ENCODE results near the gene MYLK. TPM values are rescaled to one million over a fixed set of nuclear protein-coding genes. Genes with fewer than 3 reads are reported as not detected.

The MYLK gene
- total RNA-seq = 149 and 159 TPM in 2 replicates

DNA sequence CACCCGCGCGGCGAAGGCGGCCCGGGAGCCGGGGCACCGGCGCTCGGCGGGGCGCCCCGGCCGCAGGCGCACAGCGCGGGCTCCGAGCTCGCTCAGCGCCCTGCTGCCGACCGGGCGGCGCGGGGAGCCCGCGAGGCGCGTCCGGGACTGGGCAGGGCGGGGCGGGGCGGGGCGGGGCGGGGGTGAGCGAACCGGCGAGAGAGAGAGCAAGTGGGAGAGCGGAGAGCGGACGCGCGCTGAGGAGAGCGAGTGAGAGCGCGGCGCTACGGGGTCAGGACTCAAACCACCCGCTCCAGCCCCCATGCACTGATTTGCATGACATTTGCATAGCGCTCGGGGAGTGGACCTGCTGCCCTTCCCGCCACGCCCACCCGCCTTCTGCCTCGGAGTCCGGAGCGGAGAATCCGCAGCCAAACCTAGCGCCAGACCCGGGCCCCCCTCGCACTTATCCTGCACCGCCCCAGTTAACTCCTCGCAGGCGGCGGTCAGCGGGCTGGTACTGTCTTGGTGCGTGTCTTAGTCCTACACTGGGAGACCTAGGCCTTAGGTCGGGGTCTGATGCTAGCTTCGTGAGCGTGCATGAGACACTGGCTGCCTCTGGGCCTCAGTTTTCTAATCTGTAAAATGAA lies at the start of gene MYLK:
MYLK (minus strand) TSS at position 130 of the 629 bp plus-strand sequence. CDS start 90,491 bp downstream, outside the sequence.

DNA sequence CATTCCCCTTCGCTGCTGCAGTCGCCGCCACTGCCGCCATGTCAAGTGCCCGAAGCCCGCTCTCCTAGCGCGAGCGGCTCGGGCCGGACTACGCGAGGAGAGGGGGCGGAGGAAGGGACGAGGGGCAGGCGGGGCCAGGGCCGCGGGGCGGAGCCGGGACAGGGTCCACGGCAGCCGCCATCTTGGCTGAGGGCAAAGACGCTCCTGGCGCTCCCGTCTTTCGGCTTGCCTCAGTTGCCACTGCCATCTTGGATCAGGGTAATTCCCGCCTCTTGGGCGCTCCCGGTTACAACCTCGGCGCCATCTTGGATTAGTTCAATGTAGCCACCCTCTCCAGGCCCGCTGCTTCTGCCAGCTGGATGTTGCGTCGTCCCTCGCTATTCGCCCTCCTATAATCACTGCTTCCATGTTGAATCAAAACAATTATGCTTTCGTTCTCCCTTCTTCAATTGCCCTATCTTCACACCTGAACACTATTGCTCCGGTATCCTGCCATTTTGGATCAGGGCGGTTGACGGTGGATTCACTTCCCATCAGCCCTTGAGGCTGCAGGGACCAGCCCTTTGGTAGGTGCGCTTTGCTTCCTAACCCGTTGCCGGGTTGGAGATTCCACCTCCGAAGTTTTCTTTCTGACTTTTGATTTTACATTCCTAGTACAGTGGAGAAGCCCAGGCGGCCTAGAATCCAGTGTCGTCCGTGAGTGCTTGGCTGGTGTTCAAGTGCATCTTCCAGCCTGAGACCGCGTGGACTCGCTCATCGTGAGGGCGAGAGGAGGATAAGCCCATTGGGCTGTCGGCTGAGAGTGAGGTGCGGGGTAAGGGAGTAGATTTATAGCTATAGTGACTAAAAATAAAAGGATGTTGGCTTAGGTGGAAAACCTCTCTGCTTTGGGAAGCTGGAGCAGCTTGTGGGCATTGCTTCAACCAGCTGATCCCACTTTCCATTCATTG lies 298.9 kb downstream of the MYLK start, which contains the start of gene HACD2:
HACD2 (minus strand) TSS at position 66 of the 950 bp plus-strand sequence; CDS start at position 40, 26 bp downstream.

Other genes with a start within 250 kb of the MYLK start
- 33.1 TPM in 2 replicates for gene CCDC14, start 76.9 kb upstream of the MYLK start, total RNA-seq
- gene ROPN1, start 107.8 kb upstream of the MYLK start, total RNA-seq = not detected in 2 replicates
- gene KALRN, start 149.0 kb upstream of the MYLK start, total RNA-seq = 1.7 and 1.9 TPM in 2 replicates

Measured in bronchus fibroblast of lung (primary cell).